K562 (cell line): ENCODE data around the gene CTDSPL.

Experiments used
- EP300 ChIP-seq: IDR thresholded peaks from 2 replicates; pipeline ENCODE4 v1.6.1; 2012; ENCODE audit warnings: low read length, improper control_type of control experiment
- JUND ChIP-seq, 2 experiments: IDR thresholded peaks; 2 replicates in 1 of 2; 3 replicates in 1 of 2; pipeline ENCODE4 v1.6.1; 2011; ENCODE audit warnings: borderline replicate concordance in 2 of 2, low read depth in 2 of 2, low read length in 2 of 2, improper control_type of control experiment in 1 of 2, missing biosample characterization in 1 of 2, missing genetic modification characterization in 1 of 2, missing genetic modification reagents in 1 of 2
- TF ChIP-seq, protein P1 (sequence below), 2 experiments: fragments of 450-650 bp in 1 of 2; sonication (generic) in 1 of 2; formaldehyde crosslinking in 1 of 2; IDR thresholded peaks in 1 of 2; conservative IDR thresholded peaks in 1 of 2; 2 replicates each; pipeline versions ENCODE4 v1.6.1 to v1.8.1; 2016 to 2023; ENCODE audit warnings: mild to moderate bottlenecking in 2 of 2, moderate library complexity in 2 of 2, inconsistent platforms in 1 of 2, missing genetic modification reagents in 1 of 2
- TF ChIP-seq, protein P2 (sequence below), 3 experiments: IDR thresholded peaks in 2 of 3; conservative IDR thresholded peaks in 1 of 3; 2 replicates each; pipeline ENCODE4 v1.5.1; 2011 to 2012; ENCODE audit warnings: low read length in 3 of 3, mild to moderate bottlenecking in 3 of 3, control low read depth in 2 of 3, improper control_type of control experiment in 1 of 3, inconsistent platforms in 1 of 3, low read depth in 1 of 3, mixed read lengths in 1 of 3, moderate library complexity in 1 of 3; ENCODE audit not compliant: insufficient read depth in 2 of 3
- TF ChIP-seq, protein P3 (sequence below), 2 experiments: IDR thresholded peaks; 2 replicates each; pipeline ENCODE4 v1.6.1; 2011; ENCODE audit warnings: borderline replicate concordance in 1 of 2, control low read depth in 1 of 2, low read depth in 1 of 2, low read length in 1 of 2, mild to moderate bottlenecking in 1 of 2, mixed read lengths in 1 of 2, moderate library complexity in 1 of 2; ENCODE audit not compliant: insufficient read depth in 1 of 2, insufficient read length in 1 of 2, poor library complexity in 1 of 2, severe bottlenecking in 1 of 2; ENCODE audit errors: extremely low read depth in 1 of 2

DNA sequence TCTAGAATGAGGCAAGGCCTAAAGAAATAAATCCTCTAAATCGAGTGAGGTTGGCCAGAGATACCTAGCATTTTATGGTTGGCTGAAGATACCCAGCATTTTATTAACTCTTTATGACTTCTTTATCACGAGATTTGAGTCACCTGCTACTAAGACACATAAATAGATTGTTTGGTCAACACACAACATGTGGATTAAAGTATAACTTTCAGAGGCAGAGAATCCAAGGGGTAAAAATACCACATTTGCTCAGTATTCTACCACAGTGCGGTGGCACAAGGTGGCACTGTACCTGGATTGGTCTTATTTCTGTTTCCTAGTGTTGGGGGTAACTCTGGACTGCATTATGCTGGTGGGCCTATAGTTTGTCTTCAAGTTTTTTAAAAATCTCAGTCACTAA, 102.0 kb downstream of the CTDSPL start:
- TF ChIP-seq, protein P1, sequence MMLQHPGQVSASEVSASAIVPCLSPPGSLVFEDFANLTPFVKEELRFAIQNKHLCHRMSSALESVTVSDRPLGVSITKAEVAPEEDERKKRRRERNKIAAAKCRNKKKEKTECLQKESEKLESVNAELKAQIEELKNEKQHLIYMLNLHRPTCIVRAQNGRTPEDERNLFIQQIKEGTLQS (IDR thresholded peaks at IDR 0.05), result no peak
- TF ChIP-seq, protein P1 (CRISPR knock-in tag; conservative IDR thresholded peaks at IDR 0.05), result no peak
- TF ChIP-seq, protein P2, sequence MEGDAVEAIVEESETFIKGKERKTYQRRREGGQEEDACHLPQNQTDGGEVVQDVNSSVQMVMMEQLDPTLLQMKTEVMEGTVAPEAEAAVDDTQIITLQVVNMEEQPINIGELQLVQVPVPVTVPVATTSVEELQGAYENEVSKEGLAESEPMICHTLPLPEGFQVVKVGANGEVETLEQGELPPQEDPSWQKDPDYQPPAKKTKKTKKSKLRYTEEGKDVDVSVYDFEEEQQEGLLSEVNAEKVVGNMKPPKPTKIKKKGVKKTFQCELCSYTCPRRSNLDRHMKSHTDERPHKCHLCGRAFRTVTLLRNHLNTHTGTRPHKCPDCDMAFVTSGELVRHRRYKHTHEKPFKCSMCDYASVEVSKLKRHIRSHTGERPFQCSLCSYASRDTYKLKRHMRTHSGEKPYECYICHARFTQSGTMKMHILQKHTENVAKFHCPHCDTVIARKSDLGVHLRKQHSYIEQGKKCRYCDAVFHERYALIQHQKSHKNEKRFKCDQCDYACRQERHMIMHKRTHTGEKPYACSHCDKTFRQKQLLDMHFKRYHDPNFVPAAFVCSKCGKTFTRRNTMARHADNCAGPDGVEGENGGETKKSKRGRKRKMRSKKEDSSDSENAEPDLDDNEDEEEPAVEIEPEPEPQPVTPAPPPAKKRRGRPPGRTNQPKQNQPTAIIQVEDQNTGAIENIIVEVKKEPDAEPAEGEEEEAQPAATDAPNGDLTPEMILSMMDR (IDR thresholded peaks at IDR 0.05 in 2 of 3, conservative IDR thresholded peaks at IDR 0.05 in 1 of 3; ENCODE audit: insufficient read depth in 2 of 3, low read depth in 1 of 3, low read length in 3 of 3), result no peak
- TF ChIP-seq JUND (IDR thresholded peaks at IDR 0.05; ENCODE audit: borderline replicate concordance, low read depth, low read length) (no peak), JUND (tag; IDR thresholded peaks at IDR 0.05; ENCODE audit: borderline replicate concordance, low read depth, low read length) (no peak), EP300 (no peak)
- TF ChIP-seq, protein P3, sequence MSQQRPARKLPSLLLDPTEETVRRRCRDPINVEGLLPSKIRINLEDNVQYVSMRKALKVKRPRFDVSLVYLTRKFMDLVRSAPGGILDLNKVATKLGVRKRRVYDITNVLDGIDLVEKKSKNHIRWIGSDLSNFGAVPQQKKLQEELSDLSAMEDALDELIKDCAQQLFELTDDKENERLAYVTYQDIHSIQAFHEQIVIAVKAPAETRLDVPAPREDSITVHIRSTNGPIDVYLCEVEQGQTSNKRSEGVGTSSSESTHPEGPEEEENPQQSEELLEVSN (IDR thresholded peaks at IDR 0.05; ENCODE audit: borderline replicate concordance in 1 of 2, extremely low read depth in 1 of 2, insufficient read depth in 1 of 2, insufficient read length in 1 of 2, low read depth in 1 of 2, low read length in 1 of 2, poor library complexity in 1 of 2, severe bottlenecking in 1 of 2), result no peak
